Adrenal gland (tissue), 12 donors: Measurements from ENCODE around the gene CDKL2. TPM values are rescaled to one million over a fixed set of nuclear protein-coding genes. Genes with fewer than 3 reads are reported as not detected.

Experiments
- DNase-seq, 7 donors: peaks; one replicate each; pipeline ENCODE4 v3.0.0-alpha.2; 2019 to 2020
- H3K27ac ChIP-seq, 5 donors: fragments of 200-600 bp; sonication (generic) in 4 of 5; 1 replicate in 3 of 5; 2 replicates in 2 of 5; pipeline versions ENCODE4 v1.5.1 to v1.8.0; 2016 to 2020; ENCODE audit warnings: mild to moderate bottlenecking in 1 of 5
- H3K27me3 ChIP-seq: fragments of 200-600 bp; 2 replicates; pipeline ENCODE4 v1.8.0; 2021
- H3K36me3 ChIP-seq, 2 donors: fragments of 200-600 bp; replicated peaks in 1 of 2; 1 replicate in 1 of 2; 2 replicates in 1 of 2; pipeline versions ENCODE4 v1.5.1 to v1.8.0; 2018 to 2022
- H3K4me1 ChIP-seq, 2 donors: fragments of 200-600 bp; replicated peaks in 1 of 2; 1 replicate in 1 of 2; 2 replicates in 1 of 2; pipeline versions ENCODE4 v1.5.1 to v1.8.0; 2018 to 2021
- H3K4me3 ChIP-seq, 4 donors: fragments of 200-600 bp; sonication (generic) in 3 of 4; one replicate each; pipeline ENCODE4 v1.5.1; 2016 to 2018
- H3K9me3 ChIP-seq, 3 donors: fragments of 200-600 bp; sonication (generic) in 1 of 3; replicated peaks in 1 of 3; 1 replicate in 2 of 3; 2 replicates in 1 of 3; pipeline versions ENCODE4 v1.5.1 to v1.8.0; 2016 to 2021
- CTCF ChIP-seq, 6 experiments: fragments of 450-650 bp in 4 of 6; fragments of 200-600 bp in 2 of 6; sonication (generic) in 1 of 6; IDR thresholded peaks; 1 replicate in 5 of 6; 2 replicates in 1 of 6; pipeline versions ENCODE4 v1.5.1 to v1.8.0; 2016 to 2021; ENCODE audit warnings: antibody characterized with exemption in 6 of 6, mild to moderate bottlenecking in 2 of 6, moderate library complexity in 1 of 6
- POLR2A ChIP-seq, 2 donors: fragments of 450-650 bp; IDR thresholded peaks; one replicate each; pipeline ENCODE4 v1.6.1; 2017; ENCODE audit warnings: antibody characterized with exemption in 2 of 2, mild to moderate bottlenecking in 2 of 2, moderate library complexity in 1 of 2
- WGBS, 4 donors: extraction: QIAGEN DNeasy Blood & Tissue Kit in 2 of 4; methylation state at CpG; one replicate each; pipeline versions ENCODE4 v1.1.5 to v1.1.7; 2013 to 2017; 5-methylcytosine and 5-hydroxymethylcytosine counted together
- intact Hi-C, 2 donors: fragments of 100-400 bp; cut with DNase I; formaldehyde crosslinking; loops; one replicate each; pipeline versions ENCODE4 v1.14.1 to v1.15.0; 2022 to 2023
- polyA plus RNA-seq, 3 donors: library from polyadenylated mRNA; stranded (reverse); fragments of 200-250 nt in 2 of 3; fragments of 350-450 nt in 1 of 3; fragmentation: Illumina TruSeq in 1 of 3; extraction: RNeasy Lipid Tissue Mini Kit (QIAGEN cat#74804) in 1 of 3; gene quantifications; one replicate each; pipeline ENCODE4 v1.2.3, GENCODE V29; 2013 to 2014
- total RNA-seq, 9 donors: library from RNA; depleted of rRNA in 4 of 9; stranded (reverse); fragments of >200 nt in 4 of 9; fragments of 120-200 nt in 1 of 9; fragmentation: NEBNext Ultra II Directional in 1 of 9; extraction: Animal tissue kit (Norgen Biotek cat#: 25700) in 1 of 9; gene quantifications; one replicate each; pipeline versions ENCODE4 v1.1.0 to v1.2.4, GENCODE V29; 2013 to 2023
- donor health status: healthy with polysubstance abuse.
- donor health status: Bipolar disorder and iron deficiency.
- donor health status: DM: yes; HTN: yes; CAD: no.
- donor health status: DM: no; HTN: no; CAD: no.
- donor health status: DM: no; HTN: no; CAD: no.
- donor health status: DM: yes; HTN: yes; CAD: no.

CDKL2 gene
- total and polyA plus RNA-seq, 12 donors = 0.13 to 1.8 (median 0.60) TPM

GRCh38 chr4:75584067-75584466 lies 46.3 kb downstream of the CDKL2 start:
- no peak for DNase-seq
- Histone ChIP-seq H3K9me3 (no peaks in the 10 kb centered on the region), H3K27ac (no peak overlapping the region), H3K4me3 (no peak overlapping the region), H3K27me3 (no peaks in the 10 kb centered on the region), H3K4me1 (no peaks in the 10 kb centered on the region), H3K36me3 (no peaks in the 10 kb centered on the region)
- no peak for TF ChIP-seq POLR2A (IDR thresholded peaks at IDR 0.05)
- TF ChIP-seq CTCF (IDR thresholded peaks at IDR 0.05) = no peak
- intact Hi-C loops = no loop called here
- 81 to 97% (median 85%) methylated on average over 2 of the region's 2 CpGs for WGBS, 4 donors

- DNase-seq = no peak
- intact Hi-C loops = no loop called here
- no peak overlapping the region for H3K4me3 ChIP-seq
- H3K36me3 ChIP-seq = no peaks in the 10 kb centered on the region
- H3K27me3 ChIP-seq = no peaks in the 10 kb centered on the region
- no peak overlapping the region for H3K27ac ChIP-seq
- H3K9me3 ChIP-seq = no peaks in the 10 kb centered on the region
- no peak for TF ChIP-seq POLR2A (IDR thresholded peaks at IDR 0.05)
- no peak for TF ChIP-seq CTCF (IDR thresholded peaks at IDR 0.05)
- 63 to 80% (median 75%) methylated on average over 2 of the region's 2 CpGs for WGBS, 4 donors
- no peaks in the 10 kb centered on the region for H3K4me1 ChIP-seq
Measured at GRCh38 chr4:75567725-75568124, 62.6 kb downstream of the CDKL2 start.

- WGBS, 4 donors = 42 to 56% (median 44%) methylated on average over 1 of the region's 1 CpG
- Histone ChIP-seq H3K27ac (no peak overlapping the region), H3K9me3 (no peaks in the 10 kb centered on the region), H3K27me3 (no peaks in the 10 kb centered on the region), H3K36me3 (no peaks in the 10 kb centered on the region), H3K4me1 (no peaks in the 10 kb centered on the region), H3K4me3 (no peak overlapping the region)
- intact Hi-C loops = no loop called here
- TF ChIP-seq POLR2A (IDR thresholded peaks at IDR 0.05) (no peak), CTCF (IDR thresholded peaks at IDR 0.05) (no peak)
- no peak for DNase-seq
Measured at GRCh38 chr4:75566911-75567310, 63.4 kb downstream of the CDKL2 start.

- H3K4me1 ChIP-seq = no peaks in the 10 kb centered on the region
- DNase-seq = no peak
- H3K27me3 ChIP-seq = no peaks in the 10 kb centered on the region
- H3K27ac ChIP-seq = no peak overlapping the region
- H3K9me3 ChIP-seq = no peaks in the 10 kb centered on the region
- intact Hi-C loops = no loop called here
- H3K36me3 ChIP-seq = no peaks in the 10 kb centered on the region
- TF ChIP-seq CTCF (IDR thresholded peaks at IDR 0.05) = no peak
- no peak for TF ChIP-seq POLR2A (IDR thresholded peaks at IDR 0.05)
- no peak overlapping the region for H3K4me3 ChIP-seq
Measured at GRCh38 chr4:75565481-75565880, 64.8 kb downstream of the CDKL2 start.
